IMR-90 (cell line): ENCODE data around the gene VMO1. TPM values are rescaled to one million over a fixed set of nuclear protein-coding genes. Genes with fewer than 3 reads are reported as not detected.

ENCODE experiments used
- ATAC-seq: fragments of 200-7000 bp; cut with Tn5 transposase; 2 replicates; pipeline ENCODE4 v1.9.1; 2020; ENCODE audit warnings: low read depth, mild to moderate bottlenecking, moderate library complexity
- BruUV-seq: library from RNA; stranded (reverse); fragments of 400-500 nt; replicated peaks from 2 replicates; lab custom pipeline; 2021; lab: Mats Ljungman, UMichigan
- CTCF ChIA-PET: fragments of 300-600 bp; formaldehyde crosslinking; extraction: SDS; loops from one replicate; lab custom pipeline; 2021; ENCODE audit warnings: antibody characterized with exemption; lab: Yijun Ruan, JAX
- POLR2A ChIA-PET: fragments of 300-600 bp; sonication (Branson Sonifier 250); formaldehyde crosslinking; loops from one replicate; lab custom pipeline; 2022; ENCODE audit warnings: antibody characterized with exemption; ENCODE audit not compliant: unreplicated experiment; lab: Charles Lee
- DNase-seq: peaks from one replicate; pipeline ENCODE4 v3.0.0; 2013
- H2AFZ ChIP-seq: replicated peaks from 2 replicates; pipeline ENCODE3; 2013; ENCODE audit warnings: low read length, mild to moderate bottlenecking; ENCODE audit not compliant: poor library complexity
- H2AK5ac ChIP-seq: 2 replicates; pipeline ENCODE4 v1.6.1; 2013; ENCODE audit warnings: low read depth, low read length, inconsistent platforms
- H2AK9ac ChIP-seq: replicated peaks from 2 replicates; pipeline ENCODE3; 2013; ENCODE audit warnings: mild to moderate bottlenecking, low read depth, low read length, moderate library complexity; ENCODE audit not compliant: poor library complexity
- H2BK120ac ChIP-seq: 2 replicates; pipeline ENCODE4 v1.6.1; 2013; ENCODE audit warnings: low read depth, low read length, inconsistent platforms
- H2BK15ac ChIP-seq: 3 replicates; pipeline ENCODE4 v1.6.1; 2013; ENCODE audit warnings: low read depth, low read length, inconsistent platforms
- H2BK20ac ChIP-seq: 2 replicates; pipeline ENCODE4 v1.6.1; 2013; ENCODE audit warnings: low read depth, mild to moderate bottlenecking, inconsistent platforms, low read length, moderate library complexity
- H2BK5ac ChIP-seq: 2 replicates; pipeline ENCODE4 v1.6.1; 2013; ENCODE audit warnings: mild to moderate bottlenecking, low read depth, low read length, inconsistent platforms; ENCODE audit not compliant: poor library complexity, severe bottlenecking
- H3K14ac ChIP-seq: replicated peaks from 2 replicates; pipeline ENCODE4 v1.6.1; 2013; ENCODE audit warnings: low read depth, low read length, inconsistent platforms
- H3K18ac ChIP-seq: 2 replicates; pipeline ENCODE4 v1.6.1; 2013; ENCODE audit warnings: low read depth, low read length, control low read depth
- H3K23ac ChIP-seq: 2 replicates; pipeline ENCODE4 v1.6.1; 2013; ENCODE audit warnings: low read depth, low read length, inconsistent platforms
- H3K27ac ChIP-seq: 2 replicates; pipeline ENCODE4 v1.5.1; 2013; ENCODE audit warnings: mild to moderate bottlenecking, control low read depth, low read length; ENCODE audit not compliant: insufficient read depth
- H3K27me3 ChIP-seq: 2 replicates; pipeline ENCODE4 v1.6.1; 2013; ENCODE audit warnings: low read length; ENCODE audit not compliant: control insufficient read depth, insufficient read depth
- H3K36me3 ChIP-seq: 2 replicates; pipeline ENCODE4 v1.6.1; 2013; ENCODE audit warnings: low read length, mixed read lengths; ENCODE audit not compliant: control insufficient read depth, insufficient read depth
- H3K4ac ChIP-seq: 2 replicates; pipeline ENCODE4 v1.6.1; 2013; ENCODE audit warnings: low read depth, low read length, inconsistent platforms
- H3K4me1 ChIP-seq: 2 replicates; pipeline ENCODE4 v1.6.1; 2013; ENCODE audit warnings: low read length, mixed read lengths; ENCODE audit not compliant: control insufficient read depth, insufficient read depth
- H3K4me2 ChIP-seq: 2 replicates; pipeline ENCODE4 v1.6.1; 2013; ENCODE audit warnings: low read depth, mild to moderate bottlenecking, control low read depth, low read length, moderate library complexity
- H3K4me3 ChIP-seq: 2 replicates; pipeline ENCODE4 v1.5.1; 2013; ENCODE audit warnings: low read depth, mild to moderate bottlenecking, control low read depth, low read length, moderate library complexity; ENCODE audit not compliant: insufficient read depth
- H3K56ac ChIP-seq: 2 replicates; pipeline ENCODE4 v1.6.1; 2013; ENCODE audit warnings: low read length, inconsistent platforms; ENCODE audit not compliant: insufficient read depth; ENCODE audit errors: extremely low read depth
- H3K79me1 ChIP-seq, 2 experiments: 2 replicates each; pipeline ENCODE4 v1.6.1; 2013; ENCODE audit warnings: low read length in 2 of 2, inconsistent platforms in 1 of 2, low read depth in 1 of 2
- H3K9ac ChIP-seq: 2 replicates; pipeline ENCODE4 v1.6.1; 2013; ENCODE audit warnings: low read depth, low read length, control low read depth
- H3K9me1 ChIP-seq: 2 replicates; pipeline ENCODE4 v1.6.1; 2013; ENCODE audit warnings: low read length, inconsistent platforms; ENCODE audit not compliant: insufficient read depth
- H3K9me3 ChIP-seq: 2 replicates; pipeline ENCODE4 v1.6.1; 2013; ENCODE audit warnings: low read length; ENCODE audit not compliant: control insufficient read depth, insufficient read depth
- H4K20me1 ChIP-seq: 2 replicates; pipeline ENCODE4 v1.6.1; 2013; ENCODE audit warnings: low read length, inconsistent platforms; ENCODE audit not compliant: insufficient read depth
- H4K5ac ChIP-seq: 2 replicates; pipeline ENCODE4 v1.6.1; 2013; ENCODE audit warnings: mild to moderate bottlenecking, low read depth, low read length, control low read depth
- H4K8ac ChIP-seq, 2 experiments: 2 replicates each; pipeline ENCODE4 v1.6.1; 2013; ENCODE audit warnings: low read depth in 2 of 2, low read length in 2 of 2, control low read depth in 1 of 2, inconsistent platforms in 1 of 2
- H4K91ac ChIP-seq: 2 replicates; pipeline ENCODE4 v1.6.1; 2013; ENCODE audit warnings: low read depth, low read length, inconsistent platforms; ENCODE audit not compliant: insufficient read depth
- BHLHE40 ChIP-seq: fragments of 150-350 bp; IDR thresholded peaks from 2 replicates; pipeline ENCODE4 v1.6.1; 2016; ENCODE audit warnings: mild to moderate bottlenecking, low read depth, low read length
- CEBPB ChIP-seq: IDR thresholded peaks from 2 replicates; pipeline ENCODE4 v1.6.1; 2012; ENCODE audit warnings: low read depth, low read length, improper control_type of control experiment
- CHD1 ChIP-seq: IDR thresholded peaks from 2 replicates; pipeline ENCODE4 v1.6.1; 2012; ENCODE audit warnings: low read depth, low read length, improper control_type of control experiment
- CTCF ChIP-seq: conservative IDR thresholded peaks from 2 replicates; pipeline ENCODE4 v1.5.1; 2012; ENCODE audit warnings: mild to moderate bottlenecking, low read depth, low read length, improper control_type of control experiment
- FOS ChIP-seq: fragments of 150-350 bp; IDR thresholded peaks from 2 replicates; pipeline ENCODE4 v1.6.1; 2016; ENCODE audit warnings: low read depth, low read length
- MAFK ChIP-seq: IDR thresholded peaks from 2 replicates; pipeline ENCODE4 v1.6.1; 2012; ENCODE audit warnings: low read depth, low read length, improper control_type of control experiment
- MAZ ChIP-seq: IDR thresholded peaks from 2 replicates; pipeline ENCODE4 v1.6.1; 2012; ENCODE audit warnings: low read depth, mild to moderate bottlenecking, low read length, improper control_type of control experiment, moderate library complexity, borderline replicate concordance
- MXI1 ChIP-seq: IDR thresholded peaks from 2 replicates; pipeline ENCODE4 v1.6.1; 2012; ENCODE audit warnings: low read depth, mild to moderate bottlenecking, low read length, moderate library complexity, borderline replicate concordance
- NFE2L2 ChIP-seq: fragments of 150-350 bp; IDR thresholded peaks from 2 replicates; pipeline ENCODE4 v1.6.1; 2016; ENCODE audit warnings: low read depth, mild to moderate bottlenecking, low read length
- POLR2A ChIP-seq: IDR thresholded peaks from 2 replicates; pipeline ENCODE4 v1.6.1; 2012; ENCODE audit warnings: mild to moderate bottlenecking, low read depth, low read length
- RAD21 ChIP-seq: IDR thresholded peaks from 2 replicates; pipeline ENCODE4 v1.6.1; 2012; ENCODE audit warnings: low read length, improper control_type of control experiment
- RCOR1 ChIP-seq: IDR thresholded peaks from 2 replicates; pipeline ENCODE4 v1.6.1; 2012; ENCODE audit warnings: mild to moderate bottlenecking, low read length, improper control_type of control experiment; ENCODE audit not compliant: insufficient replicate concordance
- RFX5 ChIP-seq: IDR thresholded peaks from 2 replicates; pipeline ENCODE4 v1.8.0; 2012; ENCODE audit warnings: low read depth, mild to moderate bottlenecking, low read length, moderate library complexity
- SMC3 ChIP-seq: fragments of 150-350 bp; IDR thresholded peaks from 2 replicates; pipeline ENCODE4 v1.6.1; 2016; ENCODE audit warnings: low read depth, mild to moderate bottlenecking, antibody characterized with exemption, low read length, moderate library complexity
- WGBS, 2 experiments: methylation state at CpG; one replicate each; pipeline versions ENCODE4 v1.1.5 to v1.1.7; 2013; ENCODE audit warnings: missing lambda C conversion rate in 2 of 2; ENCODE audit not compliant: insufficient read length in 1 of 2; ENCODE audit errors: extremely low coverage in 2 of 2; 5-methylcytosine and 5-hydroxymethylcytosine counted together
- dilution Hi-C: fragments of 300-500 bp; cut with HindIII; formaldehyde crosslinking; loops from one replicate; pipeline ENCODE4 v1.14.3; 2018; ENCODE audit warnings: low sequenced_read_pairs; ENCODE audit not compliant: unreplicated experiment
- in situ Hi-C: fragments of 300-500 bp; cut with MboI; formaldehyde crosslinking; loops from 3 replicates; pipeline ENCODE4 v1.14.3; 2019; ENCODE audit warnings: low sequenced_read_pairs, inconsistent platforms, mixed read lengths
- intact Hi-C: fragments of 100-400 bp; cut with micrococcal nuclease; formaldehyde crosslinking; loops from 2 replicates; pipeline ENCODE4 v1.10.0; 2022
- polyA plus RNA-seq, 3 experiments: library from polyadenylated mRNA; depleted of rRNA; stranded (reverse); fragments of >200 nt; gene quantifications; 2 replicates each; pipeline ENCODE4 v1.2.3, GENCODE V29; 2012; ENCODE audit warnings: low replicate concordance in 1 of 3
- total RNA-seq: library from RNA; depleted of rRNA; stranded (reverse); fragments of >200 nt; gene quantifications from 2 replicates; pipeline ENCODE4 v1.2.3, GENCODE V29; 2012
- TF ChIP-seq, protein P1 (sequence below): fragments of 150-350 bp; IDR thresholded peaks from 2 replicates; pipeline ENCODE4 v1.6.1; 2016; ENCODE audit warnings: low read depth, mild to moderate bottlenecking, low read length, moderate library complexity, borderline replicate concordance
- TF ChIP-seq, protein P2 (sequence below): fragments of 150-350 bp; IDR thresholded peaks from 2 replicates; pipeline ENCODE4 v1.6.1; 2017; ENCODE audit warnings: mild to moderate bottlenecking, antibody characterized with exemption, low read length, low read depth

VMO1 gene
- total and polyA plus RNA-seq, 2 of the 4 experiments (the other 2 are of a cell fraction) = 0.14 TPM; not detected in 1

GRCh38 chr17:4811471-4811870 is 25.3 kb upstream of the VMO1 start:
- H2BK20ac ChIP-seq = no peak overlapping the region
- CTCF ChIA-PET = no interaction called here
- no TSS peak for BruUV-seq

More at GRCh38 chr17:4811471-4811870, 25.3 kb upstream of the VMO1 start:
- dilution Hi-C loops = no loop called here
- 98% methylated on average over 9 of the region's 12 CpGs; no CpG with 5 or more reads in 1 of the 2 experiments for WGBS, 2 experiments
- in situ Hi-C loops = no loop called here
- Histone ChIP-seq H3K27ac (no peak overlapping the region), H3K9me3 (no peaks in the 10 kb centered on the region), H2BK120ac (no peak overlapping the region), H3K56ac (no peak overlapping the region), H3K4ac (no peak overlapping the region), H2BK15ac (no peak overlapping the region), H2AK5ac (no peak overlapping the region), H4K20me1 (peaks cover 11% of the 10 kb centered on the region), H3K27me3 (no peaks in the 10 kb centered on the region), H3K14ac (no peak overlapping the region), H3K4me3 (no peak overlapping the region), H3K23ac (no peak overlapping the region), H3K9me1 (0 out of 2 replicates have a peak, but pooled peaks cover 4% of the 10 kb centered on the region), H3K9ac (no peak overlapping the region), H4K8ac (no peak overlapping the region), H4K91ac (no peak overlapping the region), H3K18ac (no peak overlapping the region), H2AK9ac (no peak overlapping the region), H2AFZ (no peak overlapping the region), H3K36me3 (peaks cover 39% of the 10 kb centered on the region), H2BK5ac (no peak overlapping the region), H3K79me1 (peaks cover 0 to 18% of the 10 kb centered on the region in 2 experiments; a peak in 3 of 4 replicates), H3K4me1 (peaks cover 4% of the 10 kb centered on the region; the same call in 1 of the 2 replicates), H3K4me2 (no peak overlapping the region), H4K5ac (no peak overlapping the region)
- intact Hi-C loops = no loop called here
- no peak for TF ChIP-seq SMC3
- TF ChIP-seq, protein P1, sequence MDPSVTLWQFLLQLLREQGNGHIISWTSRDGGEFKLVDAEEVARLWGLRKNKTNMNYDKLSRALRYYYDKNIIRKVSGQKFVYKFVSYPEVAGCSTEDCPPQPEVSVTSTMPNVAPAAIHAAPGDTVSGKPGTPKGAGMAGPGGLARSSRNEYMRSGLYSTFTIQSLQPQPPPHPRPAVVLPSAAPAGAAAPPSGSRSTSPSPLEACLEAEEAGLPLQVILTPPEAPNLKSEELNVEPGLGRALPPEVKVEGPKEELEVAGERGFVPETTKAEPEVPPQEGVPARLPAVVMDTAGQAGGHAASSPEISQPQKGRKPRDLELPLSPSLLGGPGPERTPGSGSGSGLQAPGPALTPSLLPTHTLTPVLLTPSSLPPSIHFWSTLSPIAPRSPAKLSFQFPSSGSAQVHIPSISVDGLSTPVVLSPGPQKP = no peak
- no peak for TF ChIP-seq POLR2A
- TF ChIP-seq FOS = no peak
- TF ChIP-seq CEBPB = no peak
- TF ChIP-seq MAZ = no peak
- TF ChIP-seq, protein P2, sequence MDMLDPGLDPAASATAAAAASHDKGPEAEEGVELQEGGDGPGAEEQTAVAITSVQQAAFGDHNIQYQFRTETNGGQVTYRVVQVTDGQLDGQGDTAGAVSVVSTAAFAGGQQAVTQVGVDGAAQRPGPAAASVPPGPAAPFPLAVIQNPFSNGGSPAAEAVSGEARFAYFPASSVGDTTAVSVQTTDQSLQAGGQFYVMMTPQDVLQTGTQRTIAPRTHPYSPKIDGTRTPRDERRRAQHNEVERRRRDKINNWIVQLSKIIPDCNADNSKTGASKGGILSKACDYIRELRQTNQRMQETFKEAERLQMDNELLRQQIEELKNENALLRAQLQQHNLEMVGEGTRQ = no peak
- TF ChIP-seq CTCF = no peak
- TF ChIP-seq RAD21 = no peak
- TF ChIP-seq RFX5 = no peak
- TF ChIP-seq CHD1 = no peak
- no peak for TF ChIP-seq BHLHE40
- TF ChIP-seq NFE2L2 = no peak
- TF ChIP-seq MXI1 = no peak
- no peak for TF ChIP-seq MAFK
- TF ChIP-seq RCOR1 = no peak
- POLR2A ChIA-PET = no interaction called here
- DNase-seq (no peak), ATAC-seq (no peak)
